ENCODE results near the gene CHCHD1. TPM values are rescaled to one million over a fixed set of nuclear protein-coding genes. Genes with fewer than 3 reads are reported as not detected.

The CHCHD1 gene
- total RNA-seq, 1 donor from 2014 or later: 25.3 TPM

DNA sequence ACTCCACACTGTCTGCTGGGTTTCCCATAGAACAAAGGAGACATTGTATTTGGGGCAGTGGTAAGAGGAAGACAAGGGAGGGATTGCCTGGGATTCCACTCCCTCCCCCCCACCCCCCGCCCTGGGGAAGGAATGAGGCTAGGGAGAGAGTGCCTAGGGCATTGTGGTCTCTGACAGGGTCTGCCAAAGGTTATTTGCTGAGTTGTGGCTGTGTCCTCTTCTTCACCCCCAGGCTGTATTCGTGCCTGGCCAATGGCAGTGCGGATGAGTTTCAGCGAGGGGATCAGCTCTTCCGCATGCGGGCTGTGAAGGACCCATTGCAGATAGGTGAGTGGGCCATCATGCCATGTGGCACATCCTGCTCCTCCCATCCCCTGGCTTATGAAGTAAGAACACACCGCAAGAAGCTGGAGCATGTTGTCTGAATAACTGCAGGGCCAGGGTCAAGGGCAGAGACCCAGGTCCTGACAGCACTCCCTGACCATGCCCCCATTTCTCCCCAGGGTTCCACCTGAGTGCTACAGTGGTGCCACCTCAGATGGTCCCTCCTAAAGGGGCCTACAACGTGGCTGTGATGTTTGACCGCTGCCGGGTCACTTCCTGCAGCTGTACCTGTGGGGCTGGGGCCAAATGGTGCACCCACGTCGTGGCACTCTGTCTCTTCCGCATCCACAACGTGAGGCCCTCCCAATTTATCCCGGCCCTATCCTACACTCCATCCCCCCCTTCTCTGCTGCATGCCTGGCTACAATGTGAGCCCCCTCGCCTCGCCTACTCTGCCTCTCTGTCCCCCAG lies 7.2 kb downstream of the CHCHD1 start:
- Histone ChIP-seq H4K20me1 (ENCODE audit: insufficient read depth, low read length) (peaks cover 54% of the 10 kb centered on the region), H3K9me3 (ENCODE audit: insufficient read depth, low read depth, low read length) (no peaks in the 10 kb centered on the region), H3K79me2 (ENCODE audit: insufficient read depth, low read length) (peaks cover 49% of the 10 kb centered on the region), H3K4me2 (ENCODE audit: low read length) (no peak overlapping the region), H2AFZ (ENCODE audit: low read depth, low read length) (no peak overlapping the region), H3K27ac (ENCODE audit: low read depth, low read length) (no peak overlapping the region), H3K27me3 (ENCODE audit: insufficient read depth, low read length) (no peaks in the 10 kb centered on the region), H3K36me3 (ENCODE audit: insufficient read depth, low read length) (peaks cover 23% of the 10 kb centered on the region), H3K4me3 (ENCODE audit: insufficient read depth, low read depth, low read length) (no peak overlapping the region), H3K4me1 (ENCODE audit: insufficient read depth, low read length) (peaks cover 13% of the 10 kb centered on the region), H3K9ac (ENCODE audit: low read length) (no peak overlapping the region)
- H3K27ac Mint-ChIP-seq (ENCODE audit: unreplicated experiment): no peak overlapping the region
- peaks cover 26% of the 10 kb centered on the region for H3K36me3 Mint-ChIP-seq (ENCODE audit: low read depth, unreplicated experiment)
- DNase-seq (ENCODE audit: low read depth) (no peak), FAIRE-seq (no peak)
- TF ChIP-seq EZH2 (IDR thresholded peaks at IDR 0.05; ENCODE audit: insufficient read depth, low read length): no peak
- TF ChIP-seq, protein P1, sequence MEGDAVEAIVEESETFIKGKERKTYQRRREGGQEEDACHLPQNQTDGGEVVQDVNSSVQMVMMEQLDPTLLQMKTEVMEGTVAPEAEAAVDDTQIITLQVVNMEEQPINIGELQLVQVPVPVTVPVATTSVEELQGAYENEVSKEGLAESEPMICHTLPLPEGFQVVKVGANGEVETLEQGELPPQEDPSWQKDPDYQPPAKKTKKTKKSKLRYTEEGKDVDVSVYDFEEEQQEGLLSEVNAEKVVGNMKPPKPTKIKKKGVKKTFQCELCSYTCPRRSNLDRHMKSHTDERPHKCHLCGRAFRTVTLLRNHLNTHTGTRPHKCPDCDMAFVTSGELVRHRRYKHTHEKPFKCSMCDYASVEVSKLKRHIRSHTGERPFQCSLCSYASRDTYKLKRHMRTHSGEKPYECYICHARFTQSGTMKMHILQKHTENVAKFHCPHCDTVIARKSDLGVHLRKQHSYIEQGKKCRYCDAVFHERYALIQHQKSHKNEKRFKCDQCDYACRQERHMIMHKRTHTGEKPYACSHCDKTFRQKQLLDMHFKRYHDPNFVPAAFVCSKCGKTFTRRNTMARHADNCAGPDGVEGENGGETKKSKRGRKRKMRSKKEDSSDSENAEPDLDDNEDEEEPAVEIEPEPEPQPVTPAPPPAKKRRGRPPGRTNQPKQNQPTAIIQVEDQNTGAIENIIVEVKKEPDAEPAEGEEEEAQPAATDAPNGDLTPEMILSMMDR (IDR thresholded peaks at IDR 0.05; ENCODE audit: insufficient read depth, low read depth, low read length): no peak
- no peaks in the 10 kb centered on the region for H3K9me3 Mint-ChIP-seq (ENCODE audit: unreplicated experiment)
- no peaks in the 10 kb centered on the region for H3K27me3 Mint-ChIP-seq (ENCODE audit: low read depth, unreplicated experiment)
- H3K4me1 Mint-ChIP-seq (ENCODE audit: low read depth, unreplicated experiment): peaks cover 9% of the 10 kb centered on the region
- H3K4me3 Mint-ChIP-seq (ENCODE audit: unreplicated experiment): no peak overlapping the region

DNA sequence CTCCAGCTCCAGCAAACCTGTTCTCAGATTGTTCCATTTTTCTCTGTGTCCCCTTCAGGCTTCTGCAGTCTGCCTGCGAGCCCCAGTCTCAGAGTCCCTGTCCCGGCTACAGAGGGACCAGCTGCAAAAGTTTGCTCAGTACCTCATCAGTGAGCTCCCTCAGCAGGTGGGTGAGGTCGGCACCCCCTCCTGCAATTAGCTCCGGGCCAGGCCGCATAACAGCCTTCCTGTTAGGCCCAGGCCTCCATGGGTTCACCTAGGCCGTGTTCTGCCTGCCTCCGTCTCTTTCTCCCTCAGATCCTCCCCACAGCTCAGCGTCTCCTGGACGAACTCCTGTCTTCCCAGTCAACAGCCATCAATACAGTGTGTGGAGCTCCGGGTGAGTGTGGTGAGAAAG lies 7.8 kb downstream of the CHCHD1 start:
- TF ChIP-seq EZH2 (IDR thresholded peaks at IDR 0.05; ENCODE audit: insufficient read depth, low read length): no peak
- TF ChIP-seq, protein P1 (IDR thresholded peaks at IDR 0.05; ENCODE audit: insufficient read depth, low read depth, low read length): no peak
- Mint-ChIP-seq H3K9me3 (ENCODE audit: unreplicated experiment) (no peaks in the 10 kb centered on the region), H3K4me3 (ENCODE audit: unreplicated experiment) (no peak overlapping the region), H3K27me3 (ENCODE audit: low read depth, unreplicated experiment) (no peaks in the 10 kb centered on the region), H3K27ac (ENCODE audit: unreplicated experiment) (no peak overlapping the region), H3K4me1 (ENCODE audit: low read depth, unreplicated experiment) (peaks cover 9% of the 10 kb centered on the region), H3K36me3 (ENCODE audit: low read depth, unreplicated experiment) (peaks cover 31% of the 10 kb centered on the region)
- H3K4me3 ChIP-seq (ENCODE audit: insufficient read depth, low read depth, low read length): no peak overlapping the region
- no peaks in the 10 kb centered on the region for H3K27me3 ChIP-seq (ENCODE audit: insufficient read depth, low read length)
- H3K79me2 ChIP-seq (ENCODE audit: insufficient read depth, low read length): peaks cover 43% of the 10 kb centered on the region
- DNase-seq (ENCODE audit: low read depth) (no peak), FAIRE-seq (no peak)
- H3K4me1 ChIP-seq (ENCODE audit: insufficient read depth, low read length): peaks cover 13% of the 10 kb centered on the region
- H3K9me3 ChIP-seq (ENCODE audit: insufficient read depth, low read depth, low read length): no peaks in the 10 kb centered on the region
- peaks cover 29% of the 10 kb centered on the region for H3K36me3 ChIP-seq (ENCODE audit: insufficient read depth, low read length)
- H3K9ac ChIP-seq (ENCODE audit: low read length): no peak overlapping the region
- H4K20me1 ChIP-seq (ENCODE audit: insufficient read depth, low read length): peaks cover 54% of the 10 kb centered on the region
- H3K27ac ChIP-seq (ENCODE audit: low read depth, low read length): no peak overlapping the region
- no peak overlapping the region for H2AFZ ChIP-seq (ENCODE audit: low read depth, low read length)
- H3K4me2 ChIP-seq (ENCODE audit: low read length): no peak overlapping the region
